ENCODE results near the gene MARCKS. TPM values are rescaled to one million over a fixed set of nuclear protein-coding genes. Genes with fewer than 3 reads are reported as not detected.

The MARCKS gene
- polyA plus RNA-seq, 1 donor from 2014 or later, result 369 TPM

DNA sequence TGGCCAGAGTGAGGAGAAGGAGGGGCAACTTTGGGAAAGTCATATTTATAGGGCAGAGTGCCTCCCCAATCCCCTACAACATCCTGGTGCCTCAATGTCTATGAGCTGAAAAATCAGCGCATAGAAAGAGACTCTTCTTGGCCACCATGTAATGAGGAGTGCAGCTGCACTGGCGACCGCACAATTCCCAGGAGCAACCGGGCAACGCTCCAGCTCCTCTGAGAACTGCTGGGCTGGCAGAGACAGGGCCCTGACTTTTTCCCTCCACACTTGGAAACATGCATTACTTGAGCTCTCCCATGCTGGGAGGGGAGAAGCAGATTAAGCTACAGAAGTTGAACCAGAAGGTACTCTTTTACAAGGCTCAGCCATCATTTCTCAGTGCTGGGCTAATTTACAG is 31.4 kb upstream of the MARCKS start:
- Histone ChIP-seq H3K4me3 (ENCODE audit: low read length) (no peak overlapping the region), H3K27ac (ENCODE audit: low read length) (no peak overlapping the region), H2AFZ (ENCODE audit: low read depth, low read length) (no peak overlapping the region), H3K27me3 (ENCODE audit: insufficient read depth, low read depth, low read length) (no peaks in the 10 kb centered on the region), H3K9ac (ENCODE audit: low read length) (no peak overlapping the region), H3K36me3 (ENCODE audit: insufficient read depth, low read length) (no peaks in the 10 kb centered on the region), H3K9me3 (ENCODE audit: low read length) (no peaks in the 10 kb centered on the region), H3F3A (ENCODE audit: insufficient read depth, low read length, poor library complexity, severe bottlenecking) (peaks cover 4% of the 10 kb centered on the region), H3K79me2 (replicated peaks; ENCODE audit: insufficient read depth, low read length) (no peaks in the 10 kb centered on the region), H4K20me1 (ENCODE audit: insufficient read depth) (no peaks in the 10 kb centered on the region), H3K9me2 (ENCODE audit: insufficient read depth, low read length) (no peaks in the 10 kb centered on the region), H3K4me2 (ENCODE audit: low read length) (no peak overlapping the region)
- TF ChIP-seq SMC3 (conservative IDR thresholded peaks at IDR 0.05; ENCODE audit: poor library complexity) (no peak), TAF1 (IDR thresholded peaks at IDR 0.05; ENCODE audit: low read depth) (no peak), EZH2 (IDR thresholded peaks at IDR 0.05; ENCODE audit: borderline replicate concordance, insufficient read depth, low read length, poor library complexity, severe bottlenecking) (no peak), MXI1 (conservative IDR thresholded peaks at IDR 0.05; ENCODE audit: poor library complexity, severe bottlenecking) (no peak), RAD21 (conservative IDR thresholded peaks at IDR 0.05) (no peak)
- TF ChIP-seq, protein P1, sequence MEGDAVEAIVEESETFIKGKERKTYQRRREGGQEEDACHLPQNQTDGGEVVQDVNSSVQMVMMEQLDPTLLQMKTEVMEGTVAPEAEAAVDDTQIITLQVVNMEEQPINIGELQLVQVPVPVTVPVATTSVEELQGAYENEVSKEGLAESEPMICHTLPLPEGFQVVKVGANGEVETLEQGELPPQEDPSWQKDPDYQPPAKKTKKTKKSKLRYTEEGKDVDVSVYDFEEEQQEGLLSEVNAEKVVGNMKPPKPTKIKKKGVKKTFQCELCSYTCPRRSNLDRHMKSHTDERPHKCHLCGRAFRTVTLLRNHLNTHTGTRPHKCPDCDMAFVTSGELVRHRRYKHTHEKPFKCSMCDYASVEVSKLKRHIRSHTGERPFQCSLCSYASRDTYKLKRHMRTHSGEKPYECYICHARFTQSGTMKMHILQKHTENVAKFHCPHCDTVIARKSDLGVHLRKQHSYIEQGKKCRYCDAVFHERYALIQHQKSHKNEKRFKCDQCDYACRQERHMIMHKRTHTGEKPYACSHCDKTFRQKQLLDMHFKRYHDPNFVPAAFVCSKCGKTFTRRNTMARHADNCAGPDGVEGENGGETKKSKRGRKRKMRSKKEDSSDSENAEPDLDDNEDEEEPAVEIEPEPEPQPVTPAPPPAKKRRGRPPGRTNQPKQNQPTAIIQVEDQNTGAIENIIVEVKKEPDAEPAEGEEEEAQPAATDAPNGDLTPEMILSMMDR (IDR thresholded peaks at IDR 0.05; ENCODE audit: poor library complexity, severe bottlenecking), result no peak

GRCh38 chr6:113828984-113829695 is 28.0 kb upstream of the MARCKS start:
- Histone ChIP-seq H3K4me2 (ENCODE audit: low read length) (peak overlapping the region; percentile 69), H3K27me3 (ENCODE audit: insufficient read depth, low read depth, low read length) (no peaks in the 10 kb centered on the region), H4K20me1 (ENCODE audit: insufficient read depth) (no peaks in the 10 kb centered on the region), H3K9ac (ENCODE audit: low read length) (peak overlapping the region; percentile 48), H3F3A (ENCODE audit: insufficient read depth, low read length, poor library complexity, severe bottlenecking) (peaks cover 4% of the 10 kb centered on the region), H3K9me3 (ENCODE audit: low read length) (no peaks in the 10 kb centered on the region), H3K4me3 (ENCODE audit: low read length) (peak overlapping the region; percentile 54), H3K36me3 (ENCODE audit: insufficient read depth, low read length) (no peaks in the 10 kb centered on the region), H3K79me2 (replicated peaks; ENCODE audit: insufficient read depth, low read length) (no peaks in the 10 kb centered on the region), H2AFZ (ENCODE audit: low read depth, low read length) (no peak overlapping the region), H3K9me2 (ENCODE audit: insufficient read depth, low read length) (no peaks in the 10 kb centered on the region), H3K27ac (ENCODE audit: low read length) (peak overlapping the region; percentile 79)
- TF ChIP-seq POLR2AphosphoS5 (IDR thresholded peaks at IDR 0.05) (peak; percentile 94), TAF1 (IDR thresholded peaks at IDR 0.05; ENCODE audit: low read depth) (no peak), MXI1 (conservative IDR thresholded peaks at IDR 0.05; ENCODE audit: poor library complexity, severe bottlenecking) (no peak), RAD21 (conservative IDR thresholded peaks at IDR 0.05) (no peak), EP300 (conservative IDR thresholded peaks at IDR 0.05; ENCODE audit: poor library complexity, severe bottlenecking) (peak; percentile 99), EZH2 (IDR thresholded peaks at IDR 0.05; ENCODE audit: borderline replicate concordance, insufficient read depth, low read length, poor library complexity, severe bottlenecking) (no peak), SMC3 (conservative IDR thresholded peaks at IDR 0.05; ENCODE audit: poor library complexity) (peak; percentile 35), REST (IDR thresholded peaks at IDR 0.05; ENCODE audit: borderline replicate concordance) (peak; percentile 93)
- TF ChIP-seq, protein P1 (IDR thresholded peaks at IDR 0.05; ENCODE audit: poor library complexity, severe bottlenecking), result no peak
